ENCODE measurements around the gene RRP12. TPM values are rescaled to one million over a fixed set of nuclear protein-coding genes. Genes with fewer than 3 reads are reported as not detected.

RRP12 gene
- total RNA-seq, 5 donors from 2014 or later (not counting 1 experiment from before 2014, with no cell fraction given): 25.9 to 91.4 (median 33.5) TPM

- H3K27ac ChIP-seq (ENCODE audit: low read length): no peak overlapping the region
- H3K9me3 ChIP-seq: no peaks in the 10 kb centered on the region
- H3K36me3 ChIP-seq (ENCODE audit: control insufficient read depth in 2 of 2, extremely low read depth in 1 of 2, insufficient read depth in 1 of 2, low read length in 1 of 2): peaks cover 7 to 14% of the 10 kb centered on the region in 2 donors
- ChIA-PET POLR2A (no interaction called here), CTCF (interaction anchor here (0.6 to 3.7 kb wide), 4 partner anchors 29 to 85 kb away, joined by 4 to 20 read pairs (median 8); no protein-coding TSS in a partner anchor)
- H3K4me1 ChIP-seq (ENCODE audit: control insufficient read depth in 1 of 2, extremely low read depth in 1 of 2, insufficient read depth in 2 of 2, low read length in 2 of 2): peaks cover 0 to 13% of the 10 kb centered on the region in 2 experiments
- H3K27me3 ChIP-seq (replicated peaks in 1 of 2; ENCODE audit: control insufficient read depth in 2 of 2, extremely low read depth in 1 of 2, insufficient read depth in 2 of 2, low read length in 1 of 2): no peaks in the 10 kb centered on the region
- no peak overlapping the region for H3K4me3 ChIP-seq (ENCODE audit: control insufficient read depth in 1 of 2, extremely low read depth in 1 of 2, low read length in 1 of 2)
- peak overlapping the region in 1 of 2 donors; percentile 31 for H3K27ac Mint-ChIP-seq
- H3K9me3 Mint-ChIP-seq: no peaks in the 10 kb centered on the region
- ATAC-seq (replicated peaks in 1 of 4): no peak
- peaks cover 33% of the 10 kb centered on the region for H3K36me3 Mint-ChIP-seq
- 81% methylated on average over 3 of the region's 3 CpGs for WGBS (ENCODE audit: insufficient coverage)
- H3K4me3 Mint-ChIP-seq: no peak overlapping the region
- no peak for DNase-seq
- no peaks in the 10 kb centered on the region for H3K27me3 Mint-ChIP-seq
- peaks cover 0 to 4% (median 0%) of the 10 kb centered on the region in 3 donors for H3K4me1 Mint-ChIP-seq
These were observed 42.4 kb downstream of the RRP12 start for GRCh38 chr10:97358781-97359180.

GRCh38 chr10:97358349-97358748 lies 42.8 kb downstream of the RRP12 start:
- peaks cover 28% of the 10 kb centered on the region for H3K36me3 Mint-ChIP-seq
- Histone ChIP-seq H3K27me3 (replicated peaks in 1 of 2; ENCODE audit: control insufficient read depth in 2 of 2, extremely low read depth in 1 of 2, insufficient read depth in 2 of 2, low read length in 1 of 2) (no peaks in the 10 kb centered on the region), H3K27ac (ENCODE audit: low read length) (no peak overlapping the region), H3K36me3 (ENCODE audit: control insufficient read depth in 2 of 2, extremely low read depth in 1 of 2, insufficient read depth in 1 of 2, low read length in 1 of 2) (peaks cover 7 to 12% of the 10 kb centered on the region in 2 donors), H3K4me3 (ENCODE audit: control insufficient read depth in 1 of 2, extremely low read depth in 1 of 2, low read length in 1 of 2) (no peak overlapping the region), H3K9me3 (no peaks in the 10 kb centered on the region), H3K4me1 (ENCODE audit: control insufficient read depth in 1 of 2, extremely low read depth in 1 of 2, insufficient read depth in 2 of 2, low read length in 2 of 2) (peaks cover 0 to 13% of the 10 kb centered on the region in 2 experiments)
- H3K4me1 Mint-ChIP-seq: peaks cover 0 to 4% (median 0%) of the 10 kb centered on the region in 3 donors
- POLR2A ChIA-PET: no interaction called here
- no CpG with 5 or more reads among the region's 4 CpGs for WGBS (ENCODE audit: insufficient coverage)
- H3K4me3 Mint-ChIP-seq: no peak overlapping the region
- no peak overlapping the region for H3K27ac Mint-ChIP-seq
- ATAC-seq (replicated peaks in 1 of 4) (no peak), DNase-seq (no peak)
- no peaks in the 10 kb centered on the region for H3K27me3 Mint-ChIP-seq
- no peaks in the 10 kb centered on the region for H3K9me3 Mint-ChIP-seq
- CTCF ChIA-PET: interaction anchor here (0.7 to 3.7 kb wide), 4 partner anchors 42 to 84 kb away, joined by 3 to 20 read pairs (median 7); no protein-coding TSS in a partner anchor

- H3K27ac ChIP-seq (ENCODE audit: low read length): no peak overlapping the region
- ChIA-PET CTCF (interaction anchor here (0.7 to 3.7 kb wide), 3 partner anchors 78 to 357 kb away, joined by 3 to 20 read pairs (median 5); no protein-coding TSS in a partner anchor), POLR2A (no interaction called here)
- no peak for DNase-seq
- H3K9me3 ChIP-seq: no peaks in the 10 kb centered on the region
- H3K4me3 ChIP-seq (ENCODE audit: control insufficient read depth in 1 of 2, extremely low read depth in 1 of 2, low read length in 1 of 2): no peak overlapping the region
- 88% methylated on average over 7 of the region's 7 CpGs for WGBS (ENCODE audit: insufficient coverage)
- peaks cover 0 to 13% of the 10 kb centered on the region in 2 experiments for H3K4me1 ChIP-seq (ENCODE audit: control insufficient read depth in 1 of 2, extremely low read depth in 1 of 2, insufficient read depth in 2 of 2, low read length in 2 of 2)
- peaks cover 0 to 4% (median 0%) of the 10 kb centered on the region in 3 donors for H3K4me1 Mint-ChIP-seq
- no peak overlapping the region for H3K27ac Mint-ChIP-seq
- H3K36me3 Mint-ChIP-seq: peaks cover 28% of the 10 kb centered on the region
- H3K27me3 Mint-ChIP-seq: no peaks in the 10 kb centered on the region
- no peaks in the 10 kb centered on the region for H3K9me3 Mint-ChIP-seq
- no peaks in the 10 kb centered on the region for H3K27me3 ChIP-seq (replicated peaks in 1 of 2; ENCODE audit: control insufficient read depth in 2 of 2, extremely low read depth in 1 of 2, insufficient read depth in 2 of 2, low read length in 1 of 2)
- H3K4me3 Mint-ChIP-seq: no peak overlapping the region
- peaks cover 1 to 12% of the 10 kb centered on the region in 2 donors for H3K36me3 ChIP-seq (ENCODE audit: control insufficient read depth in 2 of 2, extremely low read depth in 1 of 2, insufficient read depth in 1 of 2, low read length in 1 of 2)
- ATAC-seq (replicated peaks in 1 of 4): no peak
These were observed 44.2 kb downstream of the RRP12 start for GRCh38 chr10:97356918-97357317.

GRCh38 chr10:97356318-97356914 lies 44.7 kb downstream of the RRP12 start:
- H3K27me3 Mint-ChIP-seq: no peaks in the 10 kb centered on the region
- H3K4me3 ChIP-seq (ENCODE audit: control insufficient read depth in 1 of 2, extremely low read depth in 1 of 2, low read length in 1 of 2): no peak overlapping the region
- peaks cover 28% of the 10 kb centered on the region for H3K36me3 Mint-ChIP-seq
- POLR2A ChIA-PET: interaction anchor here in 1 of 2 donors (1.4 kb wide), 1 partner anchor 45 kb away, joined by 3 read pairs; the partner anchor contains the start of gene RRP12
- no peak overlapping the region for H3K27ac ChIP-seq (ENCODE audit: low read length)
- peaks cover 0 to 4% (median 0%) of the 10 kb centered on the region in 3 donors for H3K4me1 Mint-ChIP-seq
- no peak overlapping the region for H3K27ac Mint-ChIP-seq
- no peaks in the 10 kb centered on the region for H3K27me3 ChIP-seq (replicated peaks in 1 of 2; ENCODE audit: control insufficient read depth in 2 of 2, extremely low read depth in 1 of 2, insufficient read depth in 2 of 2, low read length in 1 of 2)
- H3K36me3 ChIP-seq (ENCODE audit: control insufficient read depth in 2 of 2, extremely low read depth in 1 of 2, insufficient read depth in 1 of 2, low read length in 1 of 2): peaks cover 3 to 12% of the 10 kb centered on the region in 2 donors
- WGBS (ENCODE audit: insufficient coverage): 71% methylated on average over 6 of the region's 6 CpGs
- CTCF ChIA-PET: interaction anchor here (1.5 to 3.7 kb wide), 3 partner anchors 77 to 78 kb away, joined by 5 to 20 read pairs (median 9); no protein-coding TSS in a partner anchor
- ATAC-seq (replicated peaks in 1 of 4): peak in 2 of 4 experiments; percentile 16 to 24
- no peaks in the 10 kb centered on the region for H3K9me3 Mint-ChIP-seq
- H3K4me3 Mint-ChIP-seq: no peak overlapping the region
- peak in 13 of 35 experiments; percentile 4 to 49 (median 16) for DNase-seq
- H3K4me1 ChIP-seq (ENCODE audit: control insufficient read depth in 1 of 2, extremely low read depth in 1 of 2, insufficient read depth in 2 of 2, low read length in 2 of 2): peaks cover 0 to 13% of the 10 kb centered on the region in 2 experiments
- H3K9me3 ChIP-seq: no peaks in the 10 kb centered on the region

GRCh38 chr10:97355571-97355975 lies 45.6 kb downstream of the RRP12 start:
- 70% methylated on average over 4 of the region's 5 CpGs for WGBS (ENCODE audit: insufficient coverage)
- POLR2A ChIA-PET: interaction anchor here in 1 of 2 donors (1.4 kb wide), 1 partner anchor 45 kb away, joined by 3 read pairs; the partner anchor contains the start of gene RRP12

GRCh38 chr10:97353945-97354344 lies 47.2 kb downstream of the RRP12 start:
- CTCF ChIA-PET: interaction anchor here (0.6 to 2.0 kb wide), 3 partner anchors 75 to 193 kb away, joined by 3 to 10 read pairs (median 4); no protein-coding TSS in a partner anchor
- peak in 1 of 35 experiments; percentile 35 for DNase-seq

More at GRCh38 chr10:97355571-97355975, 45.6 kb downstream of the RRP12 start:
- Mint-ChIP-seq H3K4me1 (peaks cover 0 to 4% (median 0%) of the 10 kb centered on the region in 3 donors), H3K27me3 (no peaks in the 10 kb centered on the region), H3K4me3 (no peak overlapping the region), H3K27ac (no peak overlapping the region), H3K9me3 (no peaks in the 10 kb centered on the region), H3K36me3 (peaks cover 28% of the 10 kb centered on the region)
- DNase-seq: peak in 10 of 35 experiments; percentile 9 to 58 (median 20)
- Histone ChIP-seq H3K27me3 (replicated peaks in 1 of 2; ENCODE audit: control insufficient read depth in 2 of 2, extremely low read depth in 1 of 2, insufficient read depth in 2 of 2, low read length in 1 of 2) (no peaks in the 10 kb centered on the region), H3K36me3 (ENCODE audit: control insufficient read depth in 2 of 2, extremely low read depth in 1 of 2, insufficient read depth in 1 of 2, low read length in 1 of 2) (peaks cover 3 to 12% of the 10 kb centered on the region in 2 donors), H3K4me1 (ENCODE audit: control insufficient read depth in 1 of 2, extremely low read depth in 1 of 2, insufficient read depth in 2 of 2, low read length in 2 of 2) (peaks cover 0 to 13% of the 10 kb centered on the region in 2 experiments), H3K27ac (ENCODE audit: low read length) (no peak overlapping the region), H3K9me3 (no peaks in the 10 kb centered on the region), H3K4me3 (ENCODE audit: control insufficient read depth in 1 of 2, extremely low read depth in 1 of 2, low read length in 1 of 2) (no peak overlapping the region)
- CTCF ChIA-PET: interaction anchor here (0.6 to 1.5 kb wide), 4 partner anchors 74 to 83 kb away, joined by 3 to 9 read pairs (median 4); no protein-coding TSS in a partner anchor
- ATAC-seq (replicated peaks in 1 of 4): peak in 3 of 4 experiments; percentile 32 to 57 (median 47)

More at GRCh38 chr10:97353945-97354344, 47.2 kb downstream of the RRP12 start:
- no peak overlapping the region for H3K27ac Mint-ChIP-seq
- WGBS (ENCODE audit: insufficient coverage): no CpG with 5 or more reads among the region's 4 CpGs
- H3K36me3 ChIP-seq (ENCODE audit: control insufficient read depth in 2 of 2, extremely low read depth in 1 of 2, insufficient read depth in 1 of 2, low read length in 1 of 2): peaks cover 3 to 9% of the 10 kb centered on the region in 2 donors
- H3K4me1 ChIP-seq (ENCODE audit: control insufficient read depth in 1 of 2, extremely low read depth in 1 of 2, insufficient read depth in 2 of 2, low read length in 2 of 2): peaks cover 0 to 13% of the 10 kb centered on the region in 2 experiments
- no peak overlapping the region for H3K27ac ChIP-seq (ENCODE audit: low read length)
- no peak for ATAC-seq (replicated peaks in 1 of 4)
- H3K27me3 ChIP-seq (replicated peaks in 1 of 2; ENCODE audit: control insufficient read depth in 2 of 2, extremely low read depth in 1 of 2, insufficient read depth in 2 of 2, low read length in 1 of 2): no peaks in the 10 kb centered on the region
- H3K27me3 Mint-ChIP-seq: no peaks in the 10 kb centered on the region
- H3K4me3 Mint-ChIP-seq: no peak overlapping the region
- no peak overlapping the region for H3K4me3 ChIP-seq (ENCODE audit: control insufficient read depth in 1 of 2, extremely low read depth in 1 of 2, low read length in 1 of 2)
- no peaks in the 10 kb centered on the region for H3K9me3 ChIP-seq
- POLR2A ChIA-PET: no interaction called here
- H3K9me3 Mint-ChIP-seq: no peaks in the 10 kb centered on the region
- H3K4me1 Mint-ChIP-seq: peaks cover 0 to 4% (median 0%) of the 10 kb centered on the region in 3 donors
- peaks cover 18% of the 10 kb centered on the region for H3K36me3 Mint-ChIP-seq

Data from T-cell (primary cell).